ENCODE measurements around the gene CXorf65. TPM values are rescaled to one million over a fixed set of nuclear protein-coding genes. Genes with fewer than 3 reads are reported as not detected.

CXorf65 gene
- total and polyA plus RNA-seq, 2 donors from 2014 or later = 3.0 TPM; not detected in 1

DNA sequence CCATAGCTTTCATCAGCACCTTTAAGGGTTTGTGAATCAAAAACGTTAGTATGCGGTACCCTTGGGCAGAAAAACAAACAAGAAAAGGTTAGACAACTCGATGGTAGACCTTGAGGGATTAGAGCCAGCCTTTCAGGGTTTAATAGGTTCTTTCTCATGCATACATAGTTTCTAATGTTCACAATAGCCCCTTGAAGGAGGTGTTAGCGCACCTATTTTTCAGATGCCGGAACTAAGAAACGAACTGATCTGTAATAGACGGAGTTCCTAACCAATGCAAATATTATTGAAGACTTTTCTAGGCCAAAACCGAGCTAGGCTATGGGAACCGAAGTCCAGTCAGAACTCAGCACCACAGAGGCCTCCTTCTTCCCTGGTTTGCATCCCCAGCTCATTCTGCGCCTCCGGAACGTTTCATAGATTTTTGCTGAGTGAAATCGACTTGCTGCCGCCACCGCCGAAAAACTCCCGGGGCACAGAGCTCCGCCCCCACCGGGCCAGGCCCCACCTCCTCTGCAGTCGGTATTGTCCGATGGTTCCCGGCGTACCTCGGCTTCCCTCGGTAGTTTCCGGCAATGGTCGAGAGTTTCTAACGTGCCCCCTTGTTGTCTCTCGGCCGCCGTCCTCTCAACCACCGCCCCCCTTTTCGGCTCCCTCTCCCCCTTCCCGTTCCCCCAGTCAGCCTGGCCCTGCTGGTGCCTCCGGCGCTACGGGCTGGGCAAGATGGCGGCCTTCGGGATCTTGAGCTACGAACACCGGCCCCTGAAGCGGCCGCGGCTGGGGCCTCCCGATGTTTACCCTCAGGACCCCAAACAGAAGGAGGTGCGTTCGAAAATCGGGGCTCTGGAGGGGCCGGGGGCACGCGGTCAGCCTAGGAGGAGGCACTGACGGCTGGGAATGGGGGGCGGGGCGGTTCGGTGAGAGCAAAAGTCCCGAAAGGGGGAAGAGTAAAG, 11.8 kb upstream of the CXorf65 start, which contains the start of gene MED12:
Gene MED12 (plus strand): TSS at position 565 of the 953 bp plus-strand sequence. CDS start 159 bp downstream, at position 724.
- Histone ChIP-seq H3K4me1 (ENCODE audit: control insufficient read depth in 2 of 3, insufficient read depth in 2 of 3, low read depth in 1 of 3, low read length in 3 of 3) (peaks cover 0 to 8% (median 0%) of the 10 kb centered on the region in 3 donors), H3K9ac (ENCODE audit: low read length in 3 of 3) (peak within 1 kb of the TSS; percentile 55 to 79 (median 75)), H3K27ac (ENCODE audit: low read depth in 2 of 2, low read length in 2 of 2) (peak within 1 kb of the TSS; percentile 57 to 75), H3K27me3 (ENCODE audit: control insufficient read depth, insufficient read depth, low read length) (no peaks in the 10 kb centered on the region), H3K9me3 (ENCODE audit: control insufficient read depth in 2 of 3, insufficient read depth in 1 of 3, low read length in 3 of 3) (no peaks in the 10 kb centered on the region), H3K4me3 (ENCODE audit: low read length in 3 of 3) (peak within 1 kb of the TSS; percentile 71 to 84 (median 82)), H3K36me3 (ENCODE audit: control insufficient read depth in 2 of 3, insufficient read depth in 3 of 3, low read length in 3 of 3) (peaks cover 0 to 17% (median 13%) of the 10 kb centered on the region in 3 donors)
- peak; percentile 90 to 96 (median 92) for DNase-seq
- FAIRE-seq = no peak
- TF ChIP-seq, protein P1, sequence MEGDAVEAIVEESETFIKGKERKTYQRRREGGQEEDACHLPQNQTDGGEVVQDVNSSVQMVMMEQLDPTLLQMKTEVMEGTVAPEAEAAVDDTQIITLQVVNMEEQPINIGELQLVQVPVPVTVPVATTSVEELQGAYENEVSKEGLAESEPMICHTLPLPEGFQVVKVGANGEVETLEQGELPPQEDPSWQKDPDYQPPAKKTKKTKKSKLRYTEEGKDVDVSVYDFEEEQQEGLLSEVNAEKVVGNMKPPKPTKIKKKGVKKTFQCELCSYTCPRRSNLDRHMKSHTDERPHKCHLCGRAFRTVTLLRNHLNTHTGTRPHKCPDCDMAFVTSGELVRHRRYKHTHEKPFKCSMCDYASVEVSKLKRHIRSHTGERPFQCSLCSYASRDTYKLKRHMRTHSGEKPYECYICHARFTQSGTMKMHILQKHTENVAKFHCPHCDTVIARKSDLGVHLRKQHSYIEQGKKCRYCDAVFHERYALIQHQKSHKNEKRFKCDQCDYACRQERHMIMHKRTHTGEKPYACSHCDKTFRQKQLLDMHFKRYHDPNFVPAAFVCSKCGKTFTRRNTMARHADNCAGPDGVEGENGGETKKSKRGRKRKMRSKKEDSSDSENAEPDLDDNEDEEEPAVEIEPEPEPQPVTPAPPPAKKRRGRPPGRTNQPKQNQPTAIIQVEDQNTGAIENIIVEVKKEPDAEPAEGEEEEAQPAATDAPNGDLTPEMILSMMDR (IDR thresholded peaks at IDR 0.05; ENCODE audit: borderline replicate concordance, extremely low read depth, insufficient read depth) = no peak
- intact Hi-C loops (cut with DNase I) = no loop called here

DNA sequence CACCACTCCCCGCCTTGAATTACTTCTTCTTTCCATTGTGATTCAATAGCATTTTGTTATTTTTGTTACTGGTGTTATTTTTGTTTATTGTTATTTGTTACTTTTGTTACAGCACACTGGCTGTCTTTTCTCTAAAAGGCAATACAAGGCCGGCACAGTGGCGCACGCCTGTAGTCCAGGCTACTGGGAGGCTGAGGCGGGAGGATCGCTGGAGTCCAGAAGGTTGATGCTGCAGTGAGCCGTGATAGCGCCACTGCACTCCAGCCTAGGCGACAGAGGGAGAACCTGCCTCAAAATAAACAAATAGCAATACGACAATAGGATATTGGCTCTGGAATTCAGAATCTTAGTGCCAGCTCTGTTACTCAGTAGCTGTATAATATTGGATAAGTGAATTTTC, 10.8 kb upstream of the CXorf65 start:
- intact Hi-C loops (cut with DNase I) = no loop called here
- Histone ChIP-seq H3K4me1 (ENCODE audit: control insufficient read depth in 2 of 3, insufficient read depth in 2 of 3, low read depth in 1 of 3, low read length in 3 of 3) (peaks cover 0 to 8% (median 0%) of the 10 kb centered on the region in 3 donors), H3K9me3 (ENCODE audit: control insufficient read depth in 2 of 3, insufficient read depth in 1 of 3, low read length in 3 of 3) (no peaks in the 10 kb centered on the region), H3K4me3 (ENCODE audit: low read length in 3 of 3) (peak overlapping the region in 1 of 3 donors; percentile 71), H3K9ac (ENCODE audit: low read length in 3 of 3) (no peak overlapping the region), H3K27me3 (ENCODE audit: control insufficient read depth, insufficient read depth, low read length) (no peaks in the 10 kb centered on the region), H3K36me3 (ENCODE audit: control insufficient read depth in 2 of 3, insufficient read depth in 3 of 3, low read length in 3 of 3) (peaks cover 0 to 11% (median 4%) of the 10 kb centered on the region in 3 donors), H3K27ac (ENCODE audit: low read depth in 2 of 2, low read length in 2 of 2) (no peak overlapping the region)
- TF ChIP-seq, protein P1 (IDR thresholded peaks at IDR 0.05; ENCODE audit: borderline replicate concordance, extremely low read depth, insufficient read depth) = no peak
- no peak for FAIRE-seq
- no peak for DNase-seq

DNA sequence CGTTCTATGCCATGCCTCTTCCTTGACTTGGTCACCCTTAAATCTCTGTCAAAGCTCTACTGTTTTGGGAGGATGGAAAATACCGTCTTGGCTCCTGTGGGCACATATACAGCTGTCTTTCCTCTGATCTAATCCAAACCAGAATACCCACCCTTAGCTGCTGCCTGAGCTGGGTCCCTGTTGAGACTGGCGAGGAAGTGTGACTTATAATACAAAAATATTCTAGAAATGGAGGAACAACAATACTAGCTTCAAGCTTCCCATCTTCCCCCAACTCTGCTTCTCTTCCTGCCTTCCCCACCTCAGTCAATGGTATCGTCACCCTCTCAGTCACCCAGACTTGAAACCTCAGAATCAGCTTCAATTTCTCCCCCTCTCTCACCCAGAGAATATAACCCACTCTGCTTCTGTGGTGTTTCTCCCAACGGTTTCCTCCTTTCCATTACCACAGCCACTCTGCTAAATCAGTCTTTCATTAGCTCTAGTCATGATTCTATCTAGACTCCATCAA, 5.4 kb upstream of the CXorf65 start:
- Histone ChIP-seq H3K36me3 (ENCODE audit: control insufficient read depth in 2 of 3, insufficient read depth in 3 of 3, low read length in 3 of 3) (no peaks in the 10 kb centered on the region), H3K4me1 (ENCODE audit: control insufficient read depth in 2 of 3, insufficient read depth in 2 of 3, low read depth in 1 of 3, low read length in 3 of 3) (no peaks in the 10 kb centered on the region), H3K27me3 (ENCODE audit: control insufficient read depth, insufficient read depth, low read length) (no peaks in the 10 kb centered on the region), H3K4me3 (ENCODE audit: low read length in 3 of 3) (no peak overlapping the region), H3K9me3 (ENCODE audit: control insufficient read depth in 2 of 3, insufficient read depth in 1 of 3, low read length in 3 of 3) (no peaks in the 10 kb centered on the region), H3K27ac (ENCODE audit: low read depth in 2 of 2, low read length in 2 of 2) (no peak overlapping the region), H3K9ac (ENCODE audit: low read length in 3 of 3) (no peak overlapping the region)
- intact Hi-C loops (cut with DNase I) = no loop called here
- DNase-seq (no peak), FAIRE-seq (no peak)
- TF ChIP-seq, protein P1 (IDR thresholded peaks at IDR 0.05; ENCODE audit: borderline replicate concordance, extremely low read depth, insufficient read depth) = no peak

All from kidney (tissue), 14 donors.